ENCODE measurements around the gene CBLIF. TPM values are rescaled to one million over a fixed set of nuclear protein-coding genes. Genes with fewer than 3 reads are reported as not detected.
"Not testable (repeated sequence)": the region's sequence is repeated elsewhere in the genome, so short reads cannot be mapped to it uniquely, and the experiment has no call there.

Gene CBLIF
- total RNA-seq, 4 donors from 2014 or later, result not detected

- intact Hi-C loops (cut with DNase I), result no loop called here
- Histone ChIP-seq H3K27me3 (no peaks in the 10 kb centered on the region), H3K27ac (replicated peaks in 1 of 4) (no peak overlapping the region), H3K4me3 (no peak overlapping the region), H3K36me3 (peaks cover 23 to 61% (median 44%) of the 10 kb centered on the region in 4 donors), H3K4me1 (peaks cover 0 to 16% (median 10%) of the 10 kb centered on the region in 4 donors), H3K9me3 (no peaks in the 10 kb centered on the region)
- no peak for DNase-seq (ENCODE audit: extremely low spot score)
- no peak for TF ChIP-seq CTCF (IDR thresholded peaks at IDR 0.05)
- no peak for TF ChIP-seq POLR2A (IDR thresholded peaks at IDR 0.05; ENCODE audit: low read depth)
- TF ChIP-seq EP300 (IDR thresholded peaks at IDR 0.05), result no peak
- TF ChIP-seq POLR2AphosphoS5 (IDR thresholded peaks at IDR 0.05), result no peak
- 49% methylated on average over 3 of the region's 3 CpGs for WGBS
Observed at GRCh38 chr11:59787816-59788215, 57.5 kb downstream of the CBLIF start.

- intact Hi-C loops (cut with DNase I), result no loop called here
- DNase-seq (ENCODE audit: extremely low spot score), result no peak
- no peak overlapping the region for H3K4me3 ChIP-seq
Observed at GRCh38 chr11:59787255-59787588, 58.1 kb downstream of the CBLIF start.

GRCh38 chr11:59785818-59786217 lies 59.5 kb downstream of the CBLIF start:
- intact Hi-C loops (cut with DNase I), result no loop called here
- TF ChIP-seq CTCF (IDR thresholded peaks at IDR 0.05) (no peak), POLR2A (IDR thresholded peaks at IDR 0.05; ENCODE audit: low read depth) (no peak), POLR2AphosphoS5 (IDR thresholded peaks at IDR 0.05) (no peak), EP300 (IDR thresholded peaks at IDR 0.05) (no peak)
- 87% methylated on average over 4 of the region's 4 CpGs for WGBS
- DNase-seq (ENCODE audit: extremely low spot score), result no peak
- Histone ChIP-seq H3K4me3 (no peak overlapping the region), H3K4me1 (peaks cover 0 to 16% (median 10%) of the 10 kb centered on the region in 4 donors), H3K27me3 (no peaks in the 10 kb centered on the region), H3K36me3 (peaks cover 15 to 43% (median 25%) of the 10 kb centered on the region in 4 donors), H3K27ac (replicated peaks in 1 of 4) (no peak overlapping the region), H3K9me3 (no peaks in the 10 kb centered on the region)

More at GRCh38 chr11:59787255-59787588, 58.1 kb downstream of the CBLIF start:
- H3K27me3 ChIP-seq, result no peaks in the 10 kb centered on the region
- H3K27ac ChIP-seq (replicated peaks in 1 of 4), result no peak overlapping the region
- 83% methylated on average over 4 of the region's 4 CpGs for WGBS
- no peak for TF ChIP-seq CTCF (IDR thresholded peaks at IDR 0.05)
- TF ChIP-seq POLR2A (IDR thresholded peaks at IDR 0.05; ENCODE audit: low read depth), result no peak
- no peak for TF ChIP-seq EP300 (IDR thresholded peaks at IDR 0.05)
- TF ChIP-seq POLR2AphosphoS5 (IDR thresholded peaks at IDR 0.05), result no peak
- peaks cover 18 to 55% (median 38%) of the 10 kb centered on the region in 4 donors for H3K36me3 ChIP-seq
- no peaks in the 10 kb centered on the region for H3K9me3 ChIP-seq
- peaks cover 0 to 16% (median 10%) of the 10 kb centered on the region in 4 donors for H3K4me1 ChIP-seq

GRCh38 chr11:59784441-59784840 lies 60.9 kb downstream of the CBLIF start:
- Histone ChIP-seq H3K36me3 (peaks cover 8 to 38% (median 18%) of the 10 kb centered on the region in 4 donors), H3K4me1 (peaks cover 0 to 16% (median 10%) of the 10 kb centered on the region in 4 donors)
- H3K27me3 ChIP-seq; H3K9me3 ChIP-seq; DNase-seq (ENCODE audit: extremely low spot score); intact Hi-C loops (cut with DNase I); H3K4me3 ChIP-seq; H3K27ac ChIP-seq (replicated peaks in 1 of 4): not testable (repeated sequence)
- WGBS, result 89% methylated on average over 5 of the region's 5 CpGs

GRCh38 chr11:59783632-59784090 lies 61.6 kb downstream of the CBLIF start:
- intact Hi-C loops (cut with DNase I), result no loop called here
- Histone ChIP-seq H3K36me3 (peaks cover 2 to 33% (median 16%) of the 10 kb centered on the region in 4 donors), H3K9me3 (no peaks in the 10 kb centered on the region), H3K4me3 (no peak overlapping the region), H3K27me3 (no peaks in the 10 kb centered on the region), H3K4me1 (peaks cover 0 to 16% (median 10%) of the 10 kb centered on the region in 4 donors), H3K27ac (replicated peaks in 1 of 4) (no peak overlapping the region)
- DNase-seq (ENCODE audit: extremely low spot score), result no peak
- no peak for TF ChIP-seq POLR2A (IDR thresholded peaks at IDR 0.05; ENCODE audit: low read depth)
- TF ChIP-seq POLR2AphosphoS5 (IDR thresholded peaks at IDR 0.05), result no peak
- no peak for TF ChIP-seq EP300 (IDR thresholded peaks at IDR 0.05)
- no peak for TF ChIP-seq CTCF (IDR thresholded peaks at IDR 0.05)
- 67% methylated on average over 4 of the region's 4 CpGs for WGBS

All from esophagus muscularis mucosa (tissue), 4 donors.